Ascending aorta (tissue), 2 donors: ENCODE data around the gene TAS2R10. TPM values are rescaled to one million over a fixed set of nuclear protein-coding genes. Genes with fewer than 3 reads are reported as not detected.

Source experiments
- DNase-seq, 2 donors: peaks; one replicate each; pipeline ENCODE4 v3.0.0-alpha.2; 2019; ENCODE audit warnings: low spot score in 2 of 2
- H3K27ac ChIP-seq, 2 donors: fragments of 200-600 bp; sonication (generic); one replicate each; pipeline ENCODE4 v1.5.1; 2016 to 2017; ENCODE audit warnings: mild to moderate bottlenecking in 1 of 2
- H3K27me3 ChIP-seq: fragments of 200-600 bp; sonication (generic); one replicate; pipeline ENCODE4 v1.5.1; 2017
- H3K36me3 ChIP-seq, 2 donors: fragments of 200-600 bp; sonication (generic); one replicate each; pipeline ENCODE4 v1.5.1; 2016
- H3K4me1 ChIP-seq, 2 donors: fragments of 200-600 bp; sonication (generic); one replicate each; pipeline ENCODE4 v1.5.1; 2016 to 2017; ENCODE audit warnings: mild to moderate bottlenecking in 1 of 2
- H3K4me3 ChIP-seq, 2 donors: fragments of 200-600 bp; sonication (generic); one replicate each; pipeline ENCODE4 v1.5.1; 2016 to 2017; ENCODE audit warnings: mild to moderate bottlenecking in 1 of 2
- H3K9me3 ChIP-seq, 2 donors: fragments of 200-600 bp; sonication (generic); one replicate each; pipeline ENCODE4 v1.5.1; 2016
- CTCF ChIP-seq, 3 experiments: fragments of 200-600 bp in 2 of 3; fragments of 450-650 bp in 1 of 3; sonication (generic) in 2 of 3; IDR thresholded peaks; one replicate each; pipeline ENCODE4 v1.5.1; 2016 to 2019; ENCODE audit warnings: antibody characterized with exemption in 3 of 3, mild to moderate bottlenecking in 1 of 3, moderate library complexity in 1 of 3
- intact Hi-C: fragments of 100-400 bp; cut with DNase I; formaldehyde crosslinking; loops from one replicate; pipeline ENCODE4 v1.15.1; 2023
- total RNA-seq: library from RNA; depleted of rRNA; stranded (reverse); fragments of >200 nt; gene quantifications from one replicate; pipeline ENCODE4 v1.1.0, GENCODE V29; 2016

Gene TAS2R10
- total RNA-seq, 1 donor from 2014 or later, result not detected

GRCh38 chr12:10855807-10856206, 29.6 kb upstream of the TAS2R10 start:
- H3K9me3 ChIP-seq, result peaks cover 0 to 18% of the 10 kb centered on the region in 2 donors
- no peaks in the 10 kb centered on the region for H3K27me3 ChIP-seq
- peaks cover 0 to 21% of the 10 kb centered on the region in 2 donors for H3K36me3 ChIP-seq
- no peaks in the 10 kb centered on the region for H3K4me1 ChIP-seq
- intact Hi-C loops, result no loop called here
- no peak overlapping the region for H3K4me3 ChIP-seq
- H3K27ac ChIP-seq, result no peak overlapping the region
- TF ChIP-seq CTCF (IDR thresholded peaks at IDR 0.05), result no peak
- no peak for DNase-seq

- no peak overlapping the region for H3K4me3 ChIP-seq
- peaks cover 0 to 18% of the 10 kb centered on the region in 2 donors for H3K9me3 ChIP-seq
- no peak for TF ChIP-seq CTCF (IDR thresholded peaks at IDR 0.05)
Measured at GRCh38 chr12:10853776-10854175, 27.6 kb upstream of the TAS2R10 start.

GRCh38 chr12:10851243-10851858, 25.2 kb upstream of the TAS2R10 start:
- Histone ChIP-seq H3K27ac (no peak overlapping the region), H3K4me1 (no peaks in the 10 kb centered on the region), H3K27me3 (no peaks in the 10 kb centered on the region), H3K36me3 (peaks cover 0 to 8% of the 10 kb centered on the region in 2 donors), H3K4me3 (no peak overlapping the region), H3K9me3 (peaks cover 0 to 5% of the 10 kb centered on the region in 2 donors)
- DNase-seq, result no peak
- no peak for TF ChIP-seq CTCF (IDR thresholded peaks at IDR 0.05)
- intact Hi-C loops, result no loop called here

More at GRCh38 chr12:10853776-10854175, 27.6 kb upstream of the TAS2R10 start:
- DNase-seq, result no peak
- intact Hi-C loops, result no loop called here
- Histone ChIP-seq H3K4me1 (no peaks in the 10 kb centered on the region), H3K27me3 (no peaks in the 10 kb centered on the region), H3K27ac (no peak overlapping the region), H3K36me3 (peaks cover 0 to 15% of the 10 kb centered on the region in 2 donors)

DNA sequence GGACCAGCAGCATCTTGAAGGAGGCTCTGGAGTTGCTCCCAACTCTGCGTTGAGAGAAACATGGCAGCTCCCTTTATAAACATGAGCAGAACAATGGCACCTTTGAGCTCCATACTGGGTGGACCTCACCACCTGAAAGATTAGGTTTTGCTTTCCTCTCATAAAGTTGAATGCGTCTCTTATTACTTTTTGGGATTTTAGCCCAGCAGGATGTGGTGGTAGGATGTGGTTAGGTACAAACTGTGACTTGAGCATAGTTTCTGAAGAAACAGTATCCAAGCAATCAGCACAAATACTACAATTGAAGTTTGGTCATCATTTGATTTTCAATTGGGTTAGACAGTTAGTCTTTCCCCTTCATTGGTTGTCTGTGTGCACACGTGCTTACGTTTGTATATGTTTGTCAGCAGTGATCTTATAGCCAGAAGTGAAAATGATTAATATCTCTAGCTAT, 23.3 kb upstream of the TAS2R10 start, which contains the start of gene PRR4:
Gene PRR4 (minus strand): TSS at position 51 of the 454 bp plus-strand sequence. CDS start 38 bp downstream, at position 13.
- Histone ChIP-seq H3K4me1 (no peaks in the 10 kb centered on the region), H3K36me3 (no peaks in the 10 kb centered on the region), H3K4me3 (no peak within 1 kb of the TSS), H3K27ac (no peak within 1 kb of the TSS), H3K27me3 (no peaks in the 10 kb centered on the region), H3K9me3 (no peaks in the 10 kb centered on the region)
- intact Hi-C loops, result no loop called here
- no peak for TF ChIP-seq CTCF (IDR thresholded peaks at IDR 0.05)
- DNase-seq, result no peak

GRCh38 chr12:10847744-10848143, 21.6 kb upstream of the TAS2R10 start:
- Histone ChIP-seq H3K36me3 (no peaks in the 10 kb centered on the region), H3K27ac (no peak overlapping the region), H3K9me3 (no peaks in the 10 kb centered on the region), H3K27me3 (no peaks in the 10 kb centered on the region), H3K4me1 (no peaks in the 10 kb centered on the region), H3K4me3 (no peak overlapping the region)
- intact Hi-C loops, result no loop called here
- no peak for DNase-seq
- no peak for TF ChIP-seq CTCF (IDR thresholded peaks at IDR 0.05)
